ENCODE results near the gene MIOS. TPM values are rescaled to one million over a fixed set of nuclear protein-coding genes. Genes with fewer than 3 reads are reported as not detected.

Gene MIOS
- total and polyA plus RNA-seq, 10 donors = 18.0 to 104 (median 45.3) TPM

GRCh38 chr7:7519528-7519927 is 47.2 kb upstream of the MIOS start:
- no peaks in the 10 kb centered on the region for H3K36me3 ChIP-seq
- no peak for DNase-seq
- no peaks in the 10 kb centered on the region for H3K27me3 ChIP-seq (replicated peaks in 1 of 7)
- no peaks in the 10 kb centered on the region for H3K9me3 ChIP-seq
- no peak overlapping the region for H3K4me3 ChIP-seq
- WGBS, 5 donors = 75 to 85% (median 80%) methylated on average over 2 of the region's 2 CpGs
- no peaks in the 10 kb centered on the region for H3K4me1 ChIP-seq
- H3K27ac ChIP-seq = no peak overlapping the region
- TF ChIP-seq CTCF (IDR thresholded peaks at IDR 0.05 in 8 of 11, conservative IDR thresholded peaks at IDR 0.05 in 3 of 11) (no peak), POLR2AphosphoS5 (IDR thresholded peaks at IDR 0.05) (no peak), POLR2A (IDR thresholded peaks at IDR 0.05) (no peak)
- intact Hi-C loops (cut with DNase I; ENCODE audit: low total_unique reads) = no loop called here

GRCh38 chr7:7521259-7521658 is 45.4 kb upstream of the MIOS start:
- Histone ChIP-seq H3K36me3 (no peaks in the 10 kb centered on the region), H3K4me3 (no peak overlapping the region), H3K9me3 (no peaks in the 10 kb centered on the region), H3K4me1 (no peaks in the 10 kb centered on the region), H3K27ac (no peak overlapping the region), H3K27me3 (replicated peaks in 1 of 7) (peaks cover 0 to 4% (median 0%) of the 10 kb centered on the region in 7 donors)
- TF ChIP-seq CTCF (IDR thresholded peaks at IDR 0.05 in 8 of 11, conservative IDR thresholded peaks at IDR 0.05 in 3 of 11) = no peak
- TF ChIP-seq POLR2AphosphoS5 (IDR thresholded peaks at IDR 0.05) = no peak
- TF ChIP-seq POLR2A (IDR thresholded peaks at IDR 0.05) = no peak
- 45 to 55% (median 48%) methylated on average over 3 of the region's 3 CpGs for WGBS, 5 donors
- no peak for DNase-seq
- intact Hi-C loops (cut with DNase I; ENCODE audit: low total_unique reads) = loop anchor here (10.0 kb wide), 1 partner anchor 86 kb away; no protein-coding TSS in a partner anchor

- H3K4me1 ChIP-seq = no peaks in the 10 kb centered on the region
- TF ChIP-seq POLR2A (IDR thresholded peaks at IDR 0.05) = no peak
- TF ChIP-seq CTCF (IDR thresholded peaks at IDR 0.05 in 8 of 11, conservative IDR thresholded peaks at IDR 0.05 in 3 of 11) = no peak
- TF ChIP-seq POLR2AphosphoS5 (IDR thresholded peaks at IDR 0.05) = no peak
- H3K9me3 ChIP-seq = no peaks in the 10 kb centered on the region
- H3K36me3 ChIP-seq = no peaks in the 10 kb centered on the region
- no peak overlapping the region for H3K27ac ChIP-seq
- no peak for DNase-seq
- intact Hi-C loops (cut with DNase I; ENCODE audit: low total_unique reads) = loop anchor here (10.0 kb wide), 1 partner anchor 88 kb away; no protein-coding TSS in a partner anchor
- WGBS, 5 donors = 93 to 99% (median 97%) methylated on average over 3 of the region's 3 CpGs
- peaks cover 0 to 14% (median 0%) of the 10 kb centered on the region in 7 donors for H3K27me3 ChIP-seq (replicated peaks in 1 of 7)
- no peak overlapping the region for H3K4me3 ChIP-seq
Measured at GRCh38 chr7:7522421-7522820, 44.3 kb upstream of the MIOS start.

GRCh38 chr7:7524121-7524520 is 42.6 kb upstream of the MIOS start:
- intact Hi-C loops (cut with DNase I; ENCODE audit: low total_unique reads) = loop anchor here (10.0 kb wide), 1 partner anchor 89 kb away; no protein-coding TSS in a partner anchor
- Histone ChIP-seq H3K4me3 (no peak overlapping the region), H3K9me3 (no peaks in the 10 kb centered on the region), H3K36me3 (no peaks in the 10 kb centered on the region), H3K4me1 (no peaks in the 10 kb centered on the region), H3K27ac (no peak overlapping the region), H3K27me3 (replicated peaks in 1 of 7) (peaks cover 0 to 22% (median 0%) of the 10 kb centered on the region in 7 donors)
- no peak for DNase-seq
- WGBS, 5 donors = 87 to 94% (median 89%) methylated on average over 3 of the region's 3 CpGs
- TF ChIP-seq CTCF (IDR thresholded peaks at IDR 0.05 in 8 of 11, conservative IDR thresholded peaks at IDR 0.05 in 3 of 11) = no peak
- no peak for TF ChIP-seq POLR2AphosphoS5 (IDR thresholded peaks at IDR 0.05)
- no peak for TF ChIP-seq POLR2A (IDR thresholded peaks at IDR 0.05)
